A172 (cell line): ENCODE measurements around the gene PHLDA3. TPM values are rescaled to one million over a fixed set of nuclear protein-coding genes. Genes with fewer than 3 reads are reported as not detected.

Experiments used
- DNase-seq: peaks from one replicate; pipeline ENCODE4 v3.0.0-alpha.2; 2015; ENCODE audit warnings: low spot score
- total RNA-seq: library from RNA; depleted of rRNA; stranded (reverse); fragments of >200 nt; shearing (Covaris generic); gene quantifications from 2 replicates; pipeline ENCODE4 v1.2.3, GENCODE V29; 2014

PHLDA3 gene
- total RNA-seq, 1 experiment from 2014 or later = 96.2 TPM

GRCh38 chr1:201461645-201462441 is 7.1 kb downstream of the PHLDA3 start:
- DNase-seq = peak; percentile 98

GRCh38 chr1:201460814-201461644 is 8.0 kb downstream of the PHLDA3 start:
- peak; percentile 100 for DNase-seq

- DNase-seq = peak; percentile 53
Measured at GRCh38 chr1:201459775-201460174, 9.2 kb downstream of the PHLDA3 start.

GRCh38 chr1:201459052-201459451 is 9.9 kb downstream of the PHLDA3 start:
- no peak for DNase-seq

GRCh38 chr1:201457508-201457960 is 11.5 kb downstream of the PHLDA3 start:
- peak; percentile 85 for DNase-seq

- DNase-seq = peak; percentile 94
Measured at GRCh38 chr1:201456499-201457309, 12.3 kb downstream of the PHLDA3 start.

GRCh38 chr1:201455098-201455497 is 13.9 kb downstream of the PHLDA3 start:
- no peak for DNase-seq

- no peak for DNase-seq
Measured at GRCh38 chr1:201454608-201455007, 14.4 kb downstream of the PHLDA3 start.

GRCh38 chr1:201452866-201453265 is 16.1 kb downstream of the PHLDA3 start:
- no peak for DNase-seq

GRCh38 chr1:201450721-201451291 is 18.2 kb downstream of the PHLDA3 start:
- DNase-seq = peak; percentile 83

GRCh38 chr1:201448990-201449389 is 20.0 kb downstream of the PHLDA3 start:
- no peak for DNase-seq

GRCh38 chr1:201447903-201448871 is 20.8 kb downstream of the PHLDA3 start:
- peak; percentile 85 for DNase-seq

- DNase-seq = no peak
Measured at GRCh38 chr1:201445310-201445709, 23.7 kb downstream of the PHLDA3 start.

GRCh38 chr1:201444792-201445191 is 24.2 kb downstream of the PHLDA3 start:
- DNase-seq = no peak

- DNase-seq = no peak
Measured at GRCh38 chr1:201443747-201444146, 25.2 kb downstream of the PHLDA3 start.

GRCh38 chr1:201436969-201437368 is 32.0 kb downstream of the PHLDA3 start:
- no peak for DNase-seq

GRCh38 chr1:201436393-201436792 is 32.6 kb downstream of the PHLDA3 start:
- DNase-seq = peak; percentile 46

- no peak for DNase-seq
Measured at GRCh38 chr1:201434266-201434665, 34.7 kb downstream of the PHLDA3 start.

- no peak for DNase-seq
Measured at GRCh38 chr1:201433609-201434008, 35.4 kb downstream of the PHLDA3 start.

GRCh38 chr1:201430776-201431175 is 38.2 kb downstream of the PHLDA3 start:
- DNase-seq = no peak
